GM18498 (cell line): ENCODE measurements around the gene CSGALNACT2.

ENCODE experiments used
- ATAC-seq: cut with Tn5 transposase; IDR thresholded peaks from one replicate; pipeline ENCODE4 v1.9.1; 2021; ENCODE audit warnings: mild to moderate bottlenecking, moderate library complexity; ENCODE audit not compliant: unreplicated experiment

Gene CSGALNACT2

DNA sequence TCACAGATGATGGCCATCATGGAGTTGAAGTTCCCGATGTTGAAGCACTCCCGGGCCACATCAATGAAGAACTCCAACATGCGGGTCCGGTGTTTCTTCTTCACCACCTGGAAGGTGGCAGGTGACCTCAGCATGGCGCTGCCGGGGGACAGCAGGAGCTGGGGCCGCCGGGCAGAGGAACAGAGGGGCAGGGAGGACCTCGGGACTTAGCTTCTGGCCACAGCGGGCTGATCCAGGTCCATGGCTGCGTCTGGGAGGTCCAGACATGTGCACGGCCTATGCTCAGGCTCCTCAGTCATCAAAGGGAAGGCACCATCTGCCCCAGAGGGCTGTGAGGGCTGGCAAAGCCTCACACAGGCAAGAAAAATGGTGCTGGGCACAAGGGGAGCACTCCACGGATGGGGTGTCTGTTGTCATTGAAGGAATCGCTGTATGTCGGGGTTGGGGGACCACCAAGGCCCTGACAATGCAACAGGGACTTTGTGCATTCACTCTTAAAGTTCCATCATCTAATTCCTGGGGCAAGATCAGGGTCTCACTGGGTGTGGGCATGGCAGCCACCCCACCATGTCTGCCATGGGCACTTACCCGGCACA, 60.9 kb downstream of the CSGALNACT2 start:
- ATAC-seq, result no peak

- no peak for ATAC-seq
These were observed 61.7 kb downstream of the CSGALNACT2 start for GRCh38 chr10:43199684-43200537.

DNA sequence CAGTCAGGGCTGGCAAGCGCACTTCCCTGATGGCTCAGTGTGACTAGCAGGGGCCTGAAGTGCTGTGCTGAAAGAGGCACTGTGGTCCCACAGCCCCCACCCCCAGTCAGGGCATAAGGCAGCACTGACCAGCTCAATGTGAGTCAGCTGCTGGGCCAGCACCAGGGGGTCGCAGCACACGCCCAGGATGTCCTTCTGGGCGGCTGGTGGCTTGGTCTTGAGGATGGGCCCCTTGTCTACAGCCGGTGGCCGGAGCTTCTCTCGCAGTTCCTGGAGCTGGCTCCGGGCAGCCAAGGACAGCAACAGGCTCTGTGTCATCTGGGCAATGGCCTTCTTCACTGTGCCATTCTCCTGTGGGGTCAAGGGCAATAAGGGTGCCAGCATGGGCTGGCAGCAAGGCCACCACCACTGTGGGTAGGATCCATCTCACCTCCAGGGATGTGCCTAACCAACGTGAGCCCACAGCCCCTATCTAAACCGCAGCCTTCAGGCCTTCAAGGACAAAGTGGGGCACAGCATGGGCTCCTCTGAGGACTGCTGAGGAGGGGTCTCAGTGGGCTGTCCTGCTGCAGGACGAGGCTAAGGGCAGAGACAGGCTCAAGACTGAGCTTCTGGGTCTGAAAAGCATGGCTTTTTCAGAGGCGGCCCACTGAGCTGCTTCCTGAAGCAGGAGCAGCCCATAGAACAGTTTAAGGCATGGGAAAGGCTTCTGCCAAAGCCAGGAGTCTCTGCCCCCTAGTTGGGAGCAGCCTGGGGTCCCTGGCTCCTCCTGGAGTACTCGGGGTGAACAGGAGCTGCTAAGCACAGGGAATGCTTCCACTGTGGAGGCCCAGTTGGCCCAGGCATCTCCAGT, 62.5 kb downstream of the CSGALNACT2 start:
- ATAC-seq, result no peak

GRCh38 chr10:43201545-43202131, 63.4 kb downstream of the CSGALNACT2 start:
- no peak for ATAC-seq

GRCh38 chr10:43202224-43202656, 64.0 kb downstream of the CSGALNACT2 start:
- ATAC-seq, result peak; percentile 53

DNA sequence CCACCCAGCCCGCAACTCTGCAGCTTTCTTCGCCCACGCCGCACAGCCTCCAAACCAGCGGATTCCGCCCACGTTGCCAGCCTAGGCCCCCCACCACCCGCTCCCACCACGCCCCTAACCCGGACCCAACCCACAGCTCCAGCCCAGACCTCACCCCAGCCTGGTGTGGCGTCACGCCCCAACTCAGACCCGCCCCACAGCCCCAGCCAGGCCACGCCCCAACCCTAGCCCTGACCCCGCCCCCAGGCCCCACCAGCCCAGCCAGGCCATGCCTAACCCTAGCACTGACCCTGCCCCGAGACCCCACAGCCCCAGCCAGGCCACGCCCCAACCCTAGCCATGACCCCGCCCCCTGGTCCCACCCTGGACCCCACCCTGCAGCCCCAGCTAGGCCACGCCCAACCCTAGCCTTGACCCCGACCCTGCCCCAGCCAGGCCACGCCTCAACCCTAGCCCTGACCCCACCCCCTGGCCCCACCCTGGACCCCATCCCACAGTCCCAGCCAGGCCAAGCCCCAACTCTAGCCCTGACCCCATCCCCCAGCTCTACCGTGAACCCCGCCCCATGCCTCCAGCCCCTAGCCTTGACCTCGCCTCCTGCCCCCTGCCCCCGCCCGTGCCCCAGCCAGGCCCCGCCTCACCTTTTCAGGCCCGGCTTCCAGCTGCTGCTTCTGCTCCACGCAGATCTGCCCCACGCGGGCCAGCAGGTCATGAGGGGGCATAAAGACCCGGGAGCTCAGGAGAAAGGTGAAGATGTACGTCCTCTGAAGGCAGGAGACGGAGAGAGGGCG, 64.6 kb downstream of the CSGALNACT2 start:
- ATAC-seq, result peak; percentile 49

GRCh38 chr10:43203448-43204041, 65.3 kb downstream of the CSGALNACT2 start:
- ATAC-seq, result peak; percentile 37

GRCh38 chr10:43204042-43204942, 66.0 kb downstream of the CSGALNACT2 start:
- peak; percentile 3 for ATAC-seq

DNA sequence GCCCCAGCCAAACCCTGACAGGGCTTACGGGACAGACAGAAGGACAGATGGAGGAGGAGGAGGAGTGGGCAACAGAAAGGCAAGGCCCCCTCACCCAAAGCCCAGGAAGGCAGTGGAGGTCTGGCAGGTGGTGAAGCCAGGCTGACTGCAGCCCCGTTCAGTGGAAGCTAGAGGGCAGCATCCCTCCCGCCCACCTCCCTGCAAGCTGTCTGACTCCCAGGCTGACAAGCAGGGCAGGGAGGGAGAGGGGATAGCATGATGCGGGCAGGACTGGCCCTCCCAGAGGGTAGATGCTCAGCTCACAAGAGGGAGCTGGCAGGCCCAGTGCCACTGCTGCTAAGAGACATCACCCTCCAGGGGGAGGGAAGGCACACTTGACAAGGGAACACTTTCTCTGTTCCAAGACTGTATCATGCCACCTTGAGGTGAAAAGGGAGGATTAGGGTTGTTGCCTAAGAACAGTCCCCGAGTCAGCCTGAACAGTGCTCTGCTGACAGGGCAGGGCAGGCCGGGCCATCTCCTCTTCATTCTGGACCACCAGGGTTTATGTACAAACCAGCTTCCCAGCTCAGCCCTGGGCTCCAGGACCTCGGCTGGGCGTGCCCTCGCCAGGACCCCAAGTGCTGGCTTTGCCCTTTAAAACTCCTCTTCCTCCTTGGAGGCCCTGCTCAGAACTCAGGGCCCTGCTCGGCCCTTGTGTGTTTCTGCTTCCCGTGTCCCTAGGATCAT, 66.9 kb downstream of the CSGALNACT2 start:
- peak; percentile 63 for ATAC-seq

DNA sequence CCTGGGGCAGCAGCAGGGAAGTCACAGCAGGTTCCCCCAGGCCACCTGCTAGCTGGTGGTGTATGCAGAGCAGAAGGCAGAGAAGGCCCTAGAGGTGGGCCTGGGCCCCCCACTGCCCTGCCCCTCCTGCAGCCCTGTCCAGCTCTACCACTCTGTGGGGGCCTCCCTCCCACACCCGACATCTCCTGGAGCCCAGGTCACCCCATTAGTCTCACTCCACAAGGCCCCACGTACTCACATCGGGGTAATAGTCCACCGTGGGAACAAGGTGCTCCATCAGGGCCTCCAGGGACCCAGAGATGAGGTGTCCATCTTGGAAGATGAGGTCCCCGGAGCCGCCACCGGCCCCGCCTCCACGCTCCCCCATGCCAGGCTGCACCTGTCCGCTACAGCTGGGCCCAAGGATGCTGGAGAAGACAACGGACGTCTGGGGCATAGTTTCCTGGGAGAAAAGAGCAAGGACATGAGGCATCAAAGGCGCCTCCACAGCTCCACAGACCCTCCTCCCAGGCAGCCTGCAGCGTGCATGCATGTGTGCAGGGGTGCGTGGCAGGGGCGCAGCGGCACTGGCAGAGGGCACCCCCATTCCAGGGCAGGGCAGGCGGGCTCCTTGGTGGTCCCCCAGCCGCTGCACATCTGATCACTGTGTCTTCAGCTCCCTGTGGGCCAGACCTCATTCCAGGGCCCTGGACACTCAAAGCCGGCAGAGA, 67.6 kb downstream of the CSGALNACT2 start:
- no peak for ATAC-seq

DNA sequence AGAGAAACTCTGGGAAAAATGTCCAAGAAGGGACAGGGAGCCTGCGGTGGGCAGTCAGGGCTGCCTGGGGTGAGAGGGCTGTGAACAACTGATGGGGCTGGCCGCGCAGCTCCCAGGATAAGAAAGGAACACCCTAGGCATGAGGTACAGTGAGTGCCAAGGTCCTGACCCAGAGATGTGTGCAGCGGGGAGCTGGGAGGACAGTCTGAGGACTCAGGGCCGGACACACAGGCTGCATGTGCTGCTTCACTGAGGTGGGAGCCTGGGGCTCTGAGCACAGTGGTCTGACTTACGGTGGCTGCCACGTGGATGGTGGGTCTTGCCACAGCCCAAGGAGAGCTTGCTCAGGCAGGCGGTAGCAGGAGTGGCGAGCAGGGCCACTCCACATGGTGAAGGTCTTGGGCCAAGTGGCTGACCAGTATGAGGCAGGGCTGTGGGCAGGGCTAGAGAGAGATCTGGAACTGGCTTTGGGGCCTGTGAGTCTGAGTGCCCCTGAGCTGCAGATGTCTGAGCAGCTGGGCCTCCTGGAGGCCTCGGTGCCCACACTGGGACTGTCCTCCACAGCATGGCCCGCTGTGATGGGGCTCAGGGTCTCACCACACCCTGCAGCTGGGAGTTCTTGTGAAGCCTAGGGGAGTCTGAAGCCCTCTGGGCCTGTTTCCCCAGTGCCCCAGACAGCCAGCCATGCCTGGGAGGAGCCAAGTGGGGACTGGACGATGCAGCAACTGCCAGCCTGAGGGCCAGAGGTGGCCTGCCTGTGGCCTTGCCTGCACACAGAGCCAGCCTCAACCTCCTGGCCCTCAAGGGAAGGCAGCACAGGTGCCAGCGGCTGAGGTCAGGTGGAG, 68.4 kb downstream of the CSGALNACT2 start:
- no peak for ATAC-seq

DNA sequence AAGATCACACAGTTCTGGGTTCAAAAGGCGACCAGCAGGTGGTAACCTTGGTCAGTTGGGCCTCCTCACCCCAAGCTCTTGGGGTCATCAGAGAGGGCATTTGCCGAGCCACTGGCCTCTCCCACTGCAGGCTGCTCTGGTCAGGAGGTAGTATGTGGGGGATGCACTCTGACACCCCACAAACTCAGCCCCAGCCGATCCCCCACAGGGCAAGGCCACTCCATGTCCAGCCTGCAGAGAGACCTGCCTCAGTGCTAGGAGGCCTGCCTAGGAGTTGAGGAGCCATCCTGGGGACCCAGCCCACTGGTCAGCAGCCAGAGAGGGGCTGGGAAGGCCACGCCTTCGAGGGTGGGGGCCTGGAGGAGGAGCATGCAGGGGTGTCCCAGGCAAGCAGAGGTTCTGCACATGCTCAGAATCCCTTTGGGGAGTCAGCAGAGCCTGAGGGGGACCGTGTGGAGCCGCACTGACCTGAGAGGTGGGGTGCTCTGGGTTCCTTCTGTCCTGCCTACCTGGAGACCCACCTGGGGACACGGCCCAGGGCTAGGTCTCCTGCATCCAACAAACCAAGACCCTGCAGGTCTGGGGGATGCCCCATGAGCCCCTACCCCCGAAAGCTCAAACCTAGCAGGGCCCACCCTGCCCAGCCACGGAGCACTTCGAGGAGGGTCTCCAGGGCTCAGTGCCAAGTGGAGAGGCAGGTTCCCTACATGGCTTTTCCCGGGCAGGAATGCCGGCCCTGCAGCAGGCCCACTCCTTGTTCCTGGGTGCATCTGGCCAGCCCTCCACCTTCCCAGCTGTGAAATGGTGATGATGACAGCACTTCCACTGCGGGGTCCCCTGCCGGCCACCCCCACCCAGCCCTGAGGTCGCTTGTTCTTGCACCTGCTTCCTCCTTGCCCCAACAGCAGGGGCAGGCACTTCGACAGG, 70.2 kb downstream of the CSGALNACT2 start:
- ATAC-seq, result no peak

- ATAC-seq, result no peak
These were observed 70.8 kb downstream of the CSGALNACT2 start for GRCh38 chr10:43209074-43209455.

GRCh38 chr10:43209651-43210141, 71.5 kb downstream of the CSGALNACT2 start:
- no peak for ATAC-seq

DNA sequence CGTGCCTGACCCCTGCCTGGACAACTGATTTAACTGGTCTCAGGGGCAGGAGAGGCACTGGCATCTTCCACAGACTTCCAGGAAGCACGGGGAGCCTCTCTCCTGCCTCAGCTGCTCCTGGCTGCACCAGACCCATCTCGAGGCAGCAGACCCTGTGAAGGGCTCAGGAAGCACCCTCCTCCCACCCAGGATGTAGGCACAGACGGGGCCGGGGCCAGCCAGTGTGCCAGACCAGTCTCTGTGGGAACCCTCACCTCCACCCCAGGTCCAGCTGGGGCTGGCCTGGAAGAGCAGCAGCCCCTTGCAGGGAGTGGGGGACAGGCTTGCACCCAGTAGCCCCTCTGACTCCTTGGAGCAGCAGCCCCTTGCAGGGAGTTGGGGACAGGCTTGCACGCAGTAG, 72.3 kb downstream of the CSGALNACT2 start:
- no peak for ATAC-seq
